OCI-LY7 (cell line): ENCODE measurements around the gene PDE2A. TPM values are rescaled to one million over a fixed set of nuclear protein-coding genes. Genes with fewer than 3 reads are reported as not detected.

Experiments used
- BruUV-seq: library from RNA; stranded (reverse); fragments of 400-500 nt; replicated peaks from 2 replicates; lab custom pipeline; 2021; lab: Mats Ljungman, UMichigan
- CTCF ChIA-PET: fragments of 300-600 bp; sonication (Branson Sonifier 250); formaldehyde crosslinking; loops from one replicate; lab custom pipeline; 2022; ENCODE audit warnings: antibody characterized with exemption; ENCODE audit not compliant: unreplicated experiment; lab: Charles Lee
- POLR2A ChIA-PET: fragments of 300-600 bp; sonication (Branson Sonifier 250); formaldehyde crosslinking; loops from one replicate; lab custom pipeline; 2022; ENCODE audit warnings: antibody characterized with exemption; lab: Charles Lee
- DNase-seq: peaks from one replicate; pipeline ENCODE4 v3.0.0-alpha.2; 2015; ENCODE audit warnings: low spot score
- H2AFZ ChIP-seq: fragments of 200-600 bp; sonication (generic), shearing (Covaris generic); 2 replicates; pipeline ENCODE4 v1.6.1; 2014; ENCODE audit warnings: mild to moderate bottlenecking, antibody characterized with exemption, low read length, moderate library complexity
- H3K27ac ChIP-seq: fragments of 200-600 bp; sonication (generic); 2 replicates; pipeline ENCODE4 v1.5.1; 2014; ENCODE audit warnings: mixed run types, low read depth, mild to moderate bottlenecking, moderate library complexity, low read length, inconsistent platforms; ENCODE audit not compliant: poor library complexity, severe bottlenecking
- H3K36me3 ChIP-seq: fragments of 200-600 bp; sonication (generic); 2 replicates; pipeline ENCODE4 v1.6.1; 2014; ENCODE audit warnings: mild to moderate bottlenecking, antibody characterized with exemption, low read length, moderate library complexity, mixed read lengths; ENCODE audit not compliant: insufficient read depth
- H3K4me1 ChIP-seq: fragments of 200-600 bp; sonication (generic); 2 replicates; pipeline ENCODE4 v1.5.1; 2014; ENCODE audit warnings: mild to moderate bottlenecking, low read length; ENCODE audit not compliant: insufficient read depth, poor library complexity, severe bottlenecking
- H3K4me2 ChIP-seq: fragments of 200-600 bp; sonication (generic); 2 replicates; pipeline ENCODE4 v1.6.1; 2014; ENCODE audit warnings: mild to moderate bottlenecking, low read length
- H3K4me3 ChIP-seq: fragments of 200-600 bp; sonication (generic); 2 replicates; pipeline ENCODE4 v1.5.1; 2014; ENCODE audit warnings: mild to moderate bottlenecking, low read depth, low read length; ENCODE audit not compliant: poor library complexity, severe bottlenecking
- H3K79me2 ChIP-seq: fragments of 200-600 bp; sonication (generic); 2 replicates; pipeline ENCODE4 v1.6.1; 2016; ENCODE audit warnings: low read depth, mild to moderate bottlenecking, low read length, moderate library complexity, mixed read lengths; ENCODE audit not compliant: insufficient read depth
- H3K9me2 ChIP-seq: fragments of 200-600 bp; sonication (generic); 2 replicates; pipeline ENCODE4 v1.6.1; 2016; ENCODE audit warnings: mild to moderate bottlenecking, low read length, mixed read lengths; ENCODE audit not compliant: insufficient read depth
- H3K9me3 ChIP-seq: fragments of 200-600 bp; sonication (generic); 2 replicates; pipeline ENCODE4 v1.6.1; 2014; ENCODE audit warnings: mild to moderate bottlenecking, mixed run types, low read length, mixed read lengths
- H4K20me1 ChIP-seq: fragments of 200-600 bp; sonication (generic); 2 replicates; pipeline ENCODE4 v1.6.1; 2014; ENCODE audit warnings: mild to moderate bottlenecking, antibody characterized with exemption, low read length, moderate library complexity, mixed read lengths; ENCODE audit not compliant: insufficient read depth
- CTCF ChIP-seq: fragments of 200-600 bp; sonication (generic); conservative IDR thresholded peaks from 2 replicates; pipeline ENCODE4 v1.5.1; 2014; ENCODE audit warnings: mild to moderate bottlenecking, antibody characterized with exemption, low read length, moderate library complexity, mixed read lengths
- EZH2phosphoT487 ChIP-seq: fragments of 200-600 bp; sonication (generic); IDR thresholded peaks from 2 replicates; pipeline ENCODE4 v1.6.1; 2018; ENCODE audit warnings: low read depth, borderline replicate concordance, mild to moderate bottlenecking, mixed run types, antibody characterized with exemption, low read length, moderate library complexity, mixed read lengths
- intact Hi-C: fragments of 100-400 bp; cut with micrococcal nuclease; formaldehyde crosslinking; loops from one replicate; pipeline ENCODE4 v1.10.0; 2022; ENCODE audit not compliant: unreplicated experiment
- total RNA-seq, 2 experiments: library from RNA; depleted of rRNA in 1 of 2; stranded (reverse); fragments of >200 nt in 1 of 2; shearing (Covaris generic) in 1 of 2; gene quantifications; 2 replicates each; pipeline ENCODE4 v1.2.3, GENCODE V29; 2014 to 2022

Gene PDE2A
- total RNA-seq, 2 experiments from 2014 or later, result 0.68 TPM; not detected in 1

- no peak for DNase-seq
- H3K9me3 ChIP-seq, result no peaks in the 10 kb centered on the region
- 0 out of 2 replicates have a peak, but pooled peaks have one; percentile 15 for TF ChIP-seq CTCF
- TF ChIP-seq EZH2phosphoT487, result no peak
- no peaks in the 10 kb centered on the region for H3K4me1 ChIP-seq
- intact Hi-C loops, result no loop called here
- BruUV-seq, result no TSS peak
- H3K27ac ChIP-seq, result no peak overlapping the region
- ChIA-PET CTCF (interaction anchor here (0.6 kb wide), 1 partner anchor 263 kb away, joined by 3 read pairs; no protein-coding TSS in a partner anchor), POLR2A (interaction anchor here (0.6 kb wide), 1 partner anchor 395 kb away, joined by 6 read pairs; no protein-coding TSS in a partner anchor)
- H3K36me3 ChIP-seq, result no peaks in the 10 kb centered on the region
- H2AFZ ChIP-seq, result no peak overlapping the region
- H3K4me3 ChIP-seq, result no peak overlapping the region
- no peak overlapping the region for H3K4me2 ChIP-seq
- no peaks in the 10 kb centered on the region for H3K9me2 ChIP-seq
- H4K20me1 ChIP-seq, result no peaks in the 10 kb centered on the region
- no peaks in the 10 kb centered on the region for H3K79me2 ChIP-seq
Measured at GRCh38 chr11:72535194-72535547, 139.1 kb downstream of the PDE2A start.

DNA sequence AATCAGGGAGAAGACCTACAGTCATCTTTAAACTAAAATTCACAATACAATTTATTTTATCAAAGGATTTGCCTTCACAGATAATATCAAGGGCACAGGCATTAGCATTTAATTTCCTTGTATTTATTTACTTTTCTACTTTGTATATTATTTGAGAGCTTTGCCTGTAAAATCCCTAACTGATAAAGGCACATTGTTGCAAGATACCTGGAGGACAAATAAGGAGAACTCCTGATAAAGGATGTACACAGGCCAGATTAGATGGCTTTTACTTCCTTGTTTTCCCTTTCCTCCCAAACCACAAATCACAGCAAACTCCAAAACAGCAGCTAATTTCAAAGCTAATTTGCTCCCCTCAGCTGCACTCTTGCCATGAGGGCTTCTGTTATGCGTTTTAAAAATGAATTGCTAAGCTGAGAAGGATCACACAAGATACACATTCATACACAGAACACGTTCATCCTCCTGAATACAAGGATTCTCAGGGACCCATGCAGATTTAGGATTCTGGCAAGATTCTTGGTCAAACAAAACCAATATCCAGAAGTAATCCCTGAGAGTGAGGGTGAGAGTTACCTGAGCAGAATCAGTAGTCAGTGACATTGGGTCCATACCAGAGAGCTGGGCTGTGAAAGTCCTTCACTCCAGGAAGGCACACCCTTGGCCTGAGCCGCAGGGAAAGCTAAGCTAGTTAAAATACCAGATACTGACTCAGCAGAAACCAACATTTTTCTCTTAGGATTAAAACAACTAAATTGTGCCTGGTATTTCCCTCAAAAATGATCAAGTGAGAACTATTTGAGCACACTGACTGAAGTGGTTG, 139.6 kb downstream of the PDE2A start:
- no peak overlapping the region for H2AFZ ChIP-seq
- no peak overlapping the region for H3K4me3 ChIP-seq
- intact Hi-C loops, result no loop called here
- no peaks in the 10 kb centered on the region for H3K36me3 ChIP-seq
- no peaks in the 10 kb centered on the region for H3K79me2 ChIP-seq
- H3K4me2 ChIP-seq, result no peak overlapping the region
- H4K20me1 ChIP-seq, result no peaks in the 10 kb centered on the region
- no peaks in the 10 kb centered on the region for H3K4me1 ChIP-seq
- TF ChIP-seq CTCF, result no peak
- no peak for TF ChIP-seq EZH2phosphoT487
- CTCF ChIA-PET, result interaction anchor here (0.6 to 0.7 kb wide), 2 partner anchors 262 to 725 kb away, joined by 3 read pairs; no protein-coding TSS in a partner anchor
- no TSS peak for BruUV-seq
- POLR2A ChIA-PET, result interaction anchor here (0.6 kb wide), 1 partner anchor 394 kb away, joined by 6 read pairs; no protein-coding TSS in a partner anchor
- H3K9me2 ChIP-seq, result no peaks in the 10 kb centered on the region
- no peak overlapping the region for H3K27ac ChIP-seq
- no peaks in the 10 kb centered on the region for H3K9me3 ChIP-seq
- no peak for DNase-seq

DNA sequence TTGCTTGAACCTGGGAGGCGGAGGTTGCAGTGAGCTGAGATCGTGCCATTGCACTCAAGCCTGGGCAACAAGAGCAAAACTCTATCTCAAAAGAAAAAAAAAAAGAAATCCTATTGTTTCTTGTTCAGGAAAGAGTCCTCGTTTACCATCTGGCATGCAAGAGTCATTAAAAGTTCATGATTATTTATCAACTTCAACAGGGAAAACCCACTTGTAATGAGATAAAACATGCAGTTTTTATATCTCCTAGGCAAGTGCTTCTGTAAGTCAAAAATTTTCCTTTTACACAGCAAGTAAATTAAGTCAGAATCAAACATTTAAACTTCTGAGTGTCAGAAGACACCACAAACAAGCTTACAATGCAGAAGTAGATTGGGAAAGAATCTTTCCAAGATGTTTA, 145.2 kb downstream of the PDE2A start:
- TF ChIP-seq EZH2phosphoT487, result no peak
- no peak for TF ChIP-seq CTCF
- no TSS peak for BruUV-seq
- Histone ChIP-seq H3K36me3 (no peaks in the 10 kb centered on the region), H3K9me2 (no peaks in the 10 kb centered on the region), H3K9me3 (no peaks in the 10 kb centered on the region), H2AFZ (no peak overlapping the region), H3K79me2 (no peaks in the 10 kb centered on the region), H3K4me2 (no peak overlapping the region), H3K4me1 (no peaks in the 10 kb centered on the region), H4K20me1 (no peaks in the 10 kb centered on the region), H3K4me3 (no peak overlapping the region), H3K27ac (no peak overlapping the region)
- intact Hi-C loops, result no loop called here
- DNase-seq, result no peak
- ChIA-PET CTCF (no interaction called here), POLR2A (no interaction called here)
